Muscle of leg (tissue), 11 donors: ENCODE results near the gene EXTL1. TPM values are rescaled to one million over a fixed set of nuclear protein-coding genes. Genes with fewer than 3 reads are reported as not detected.
A peak's percentile ranks its signal among the peaks of the same experiment; 100 is the strongest.

Experiments
- DNase-seq: peaks from one replicate; pipeline ENCODE4 v3.0.0; 2013
- H3K27ac ChIP-seq: one replicate; pipeline ENCODE4 v1.5.1; 2013; ENCODE audit warnings: mild to moderate bottlenecking, low read length, control low read depth
- H3K27me3 ChIP-seq: one replicate; pipeline ENCODE4 v1.6.1; 2013; ENCODE audit warnings: low read length; ENCODE audit not compliant: control insufficient read depth, insufficient read depth
- H3K36me3 ChIP-seq: one replicate; pipeline ENCODE4 v1.6.1; 2013; ENCODE audit warnings: low read length; ENCODE audit not compliant: control insufficient read depth, insufficient read depth
- H3K4me1 ChIP-seq: one replicate; pipeline ENCODE4 v1.6.1; 2013; ENCODE audit warnings: low read length; ENCODE audit not compliant: control insufficient read depth, insufficient read depth
- H3K4me3 ChIP-seq: one replicate; pipeline ENCODE4 v1.5.1; 2013; ENCODE audit warnings: low read length, control low read depth
- H3K9me3 ChIP-seq: replicated peaks from 2 replicates; pipeline ENCODE4 v1.6.1; 2013; ENCODE audit warnings: low read depth, low read length; ENCODE audit not compliant: control insufficient read depth
- WGBS: methylation state at CpG from one replicate; pipeline ENCODE4 v1.1.5; 2013; ENCODE audit warnings: missing lambda C conversion rate; ENCODE audit not compliant: insufficient coverage; 5-methylcytosine and 5-hydroxymethylcytosine counted together
- polyA plus RNA-seq, 8 donors: library from polyadenylated mRNA; unstranded; fragments of 120-200 nt; gene quantifications; one replicate each; pipeline versions ENCODE4 v1.2.1 to v1.2.3, GENCODE V29; 2013; ENCODE audit warnings: inconsistent platforms in 1 of 8, low replicate concordance in 1 of 8; ENCODE audit not compliant: insufficient read length in 8 of 8, insufficient read depth in 1 of 8
- total RNA-seq: library from RNA; stranded (reverse); fragments of 120-200 nt; gene quantifications from one replicate; pipeline ENCODE4 v1.2.4, GENCODE V29; 2013

The EXTL1 gene
- total and polyA plus RNA-seq, 9 donors, result 0.71 to 4.6 (median 2.4) TPM

GRCh38 chr1:26069941-26070295 is 48.3 kb downstream of the EXTL1 start:
- no peak for DNase-seq
- Histone ChIP-seq H3K36me3 (peaks cover 10% of the 10 kb centered on the region), H3K4me1 (peaks cover 27% of the 10 kb centered on the region), H3K27me3 (peaks cover 9% of the 10 kb centered on the region), H3K4me3 (no peak overlapping the region), H3K9me3 (no peaks in the 10 kb centered on the region), H3K27ac (no peak overlapping the region)
- no CpG with 5 or more reads among the region's 1 CpG for WGBS

GRCh38 chr1:26070296-26070962 is 48.9 kb downstream of the EXTL1 start:
- H3K4me3 ChIP-seq, result no peak overlapping the region
- H3K27me3 ChIP-seq, result peaks cover 9% of the 10 kb centered on the region
- peaks cover 22% of the 10 kb centered on the region for H3K4me1 ChIP-seq
- 94% methylated on average over 2 of the region's 4 CpGs for WGBS
- peaks cover 6% of the 10 kb centered on the region for H3K36me3 ChIP-seq
- no peak for DNase-seq
- no peak overlapping the region for H3K27ac ChIP-seq
- H3K9me3 ChIP-seq, result no peaks in the 10 kb centered on the region

- Histone ChIP-seq H3K27me3 (peaks cover 9% of the 10 kb centered on the region), H3K27ac (no peak overlapping the region)
Measured at GRCh38 chr1:26070963-26071342, 49.4 kb downstream of the EXTL1 start.

GRCh38 chr1:26072305-26072704 is 50.7 kb downstream of the EXTL1 start:
- Histone ChIP-seq H3K27me3 (peaks cover 9% of the 10 kb centered on the region), H3K9me3 (no peaks in the 10 kb centered on the region), H3K27ac (no peak overlapping the region), H3K4me1 (peaks cover 14% of the 10 kb centered on the region), H3K4me3 (no peak overlapping the region), H3K36me3 (no peaks in the 10 kb centered on the region)
- DNase-seq, result peak; percentile 32
- WGBS, result 25% methylated on average over 1 of the region's 6 CpGs

More at GRCh38 chr1:26070963-26071342, 49.4 kb downstream of the EXTL1 start:
- H3K36me3 ChIP-seq, result peaks cover 2% of the 10 kb centered on the region
- 83% methylated on average over 5 of the region's 6 CpGs for WGBS
- H3K4me1 ChIP-seq, result peaks cover 17% of the 10 kb centered on the region
- no peak for DNase-seq
- H3K4me3 ChIP-seq, result no peak overlapping the region
- no peaks in the 10 kb centered on the region for H3K9me3 ChIP-seq

- Histone ChIP-seq H3K27ac (no peak overlapping the region), H3K27me3 (peaks cover 4% of the 10 kb centered on the region), H3K36me3 (no peaks in the 10 kb centered on the region), H3K9me3 (no peaks in the 10 kb centered on the region), H3K4me1 (peaks cover 7% of the 10 kb centered on the region), H3K4me3 (no peak overlapping the region)
- DNase-seq, result no peak
- 60% methylated on average over 1 of the region's 3 CpGs for WGBS
Measured at GRCh38 chr1:26075421-26076144, 54.0 kb downstream of the EXTL1 start.

GRCh38 chr1:26077524-26077923 is 55.9 kb downstream of the EXTL1 start:
- Histone ChIP-seq H3K27ac (no peak overlapping the region), H3K4me3 (no peak overlapping the region), H3K4me1 (peaks cover 4% of the 10 kb centered on the region), H3K36me3 (no peaks in the 10 kb centered on the region), H3K9me3 (no peaks in the 10 kb centered on the region), H3K27me3 (peaks cover 1% of the 10 kb centered on the region)
- DNase-seq, result no peak
- no CpG with 5 or more reads among the region's 1 CpG for WGBS

- no peak overlapping the region for H3K27ac ChIP-seq
- H3K4me3 ChIP-seq, result no peak overlapping the region
- no peak for DNase-seq
- peaks cover 6% of the 10 kb centered on the region for H3K4me1 ChIP-seq
- no peaks in the 10 kb centered on the region for H3K9me3 ChIP-seq
- 49% methylated on average over 6 of the region's 8 CpGs for WGBS
- H3K36me3 ChIP-seq, result no peaks in the 10 kb centered on the region
- no peaks in the 10 kb centered on the region for H3K27me3 ChIP-seq
Measured at GRCh38 chr1:26078286-26079177, 57.0 kb downstream of the EXTL1 start.

- no peak overlapping the region for H3K4me3 ChIP-seq
- peaks cover 7% of the 10 kb centered on the region for H3K4me1 ChIP-seq
- H3K27ac ChIP-seq, result no peak overlapping the region
- no peak for DNase-seq
- WGBS, result 36% methylated on average over 7 of the region's 7 CpGs
- H3K36me3 ChIP-seq, result no peaks in the 10 kb centered on the region
- H3K9me3 ChIP-seq, result no peaks in the 10 kb centered on the region
- no peaks in the 10 kb centered on the region for H3K27me3 ChIP-seq
Measured at GRCh38 chr1:26079178-26079563, 57.6 kb downstream of the EXTL1 start.

GRCh38 chr1:26079960-26080814 is 58.6 kb downstream of the EXTL1 start:
- no peaks in the 10 kb centered on the region for H3K9me3 ChIP-seq
- H3K36me3 ChIP-seq, result no peaks in the 10 kb centered on the region
- H3K27ac ChIP-seq, result no peak overlapping the region
- peaks cover 7% of the 10 kb centered on the region for H3K4me1 ChIP-seq
- H3K4me3 ChIP-seq, result no peak overlapping the region
- DNase-seq, result no peak
- peaks cover 7% of the 10 kb centered on the region for H3K27me3 ChIP-seq
- WGBS, result 78% methylated on average over 1 of the region's 9 CpGs
